Progenitor cell of endocrine pancreas (in vitro differentiated cells): Measurements from ENCODE around the gene POLD2. TPM values are rescaled to one million over a fixed set of nuclear protein-coding genes. Genes with fewer than 3 reads are reported as not detected.

ENCODE experiments used
- DNase-seq: peaks from one replicate; pipeline ENCODE4 v3.0.0; 2021; ENCODE audit warnings: low spot score; ENCODE audit not compliant: unreplicated experiment
- H3K27ac Mint-ChIP-seq: 2 replicates; pipeline ENCODE4 v1.8.0; 2021; ENCODE audit warnings: mild to moderate bottlenecking, moderate library complexity, mixed read lengths
- H3K27me3 Mint-ChIP-seq: 2 replicates; pipeline ENCODE4 v1.8.0; 2021; ENCODE audit warnings: mixed read lengths
- H3K36me3 Mint-ChIP-seq: 2 replicates; pipeline ENCODE4 v1.8.0; 2022; ENCODE audit warnings: mixed read lengths; ENCODE audit not compliant: insufficient read depth
- H3K4me1 Mint-ChIP-seq: 2 replicates; pipeline ENCODE4 v1.8.0; 2021; ENCODE audit warnings: low read depth, mixed read lengths
- H3K4me3 Mint-ChIP-seq: 2 replicates; pipeline ENCODE4 v1.8.0; 2021; ENCODE audit warnings: low read depth, mild to moderate bottlenecking, moderate library complexity, mixed read lengths
- H3K9me3 Mint-ChIP-seq: 2 replicates; pipeline ENCODE4 v1.8.0; 2021; ENCODE audit warnings: low read depth, mixed read lengths
- CTCF ChIP-seq: fragments of 200-600 bp; sonication (generic); IDR thresholded peaks from one replicate; pipeline ENCODE4 v1.5.0; 2021; ENCODE audit warnings: antibody characterized with exemption, mild to moderate bottlenecking; ENCODE audit not compliant: unreplicated experiment
- total RNA-seq: library from RNA; stranded (reverse); gene quantifications from 2 replicates; pipeline ENCODE4 v1.2.1, GENCODE V29; 2021

POLD2 gene
- total RNA-seq, 1 donor from 2014 or later, result 104 TPM

- peaks cover 2% of the 10 kb centered on the region for H3K36me3 Mint-ChIP-seq
- no peaks in the 10 kb centered on the region for H3K9me3 Mint-ChIP-seq
- H3K4me3 Mint-ChIP-seq, result no peak overlapping the region
- no peak overlapping the region for H3K27ac Mint-ChIP-seq
- TF ChIP-seq CTCF, result no peak
- DNase-seq, result no peak
- peaks cover 4% of the 10 kb centered on the region for H3K4me1 Mint-ChIP-seq
- H3K27me3 Mint-ChIP-seq, result peaks cover 8% of the 10 kb centered on the region
Measured at GRCh38 chr7:44109991-44110390, 13.4 kb downstream of the POLD2 start.

DNA sequence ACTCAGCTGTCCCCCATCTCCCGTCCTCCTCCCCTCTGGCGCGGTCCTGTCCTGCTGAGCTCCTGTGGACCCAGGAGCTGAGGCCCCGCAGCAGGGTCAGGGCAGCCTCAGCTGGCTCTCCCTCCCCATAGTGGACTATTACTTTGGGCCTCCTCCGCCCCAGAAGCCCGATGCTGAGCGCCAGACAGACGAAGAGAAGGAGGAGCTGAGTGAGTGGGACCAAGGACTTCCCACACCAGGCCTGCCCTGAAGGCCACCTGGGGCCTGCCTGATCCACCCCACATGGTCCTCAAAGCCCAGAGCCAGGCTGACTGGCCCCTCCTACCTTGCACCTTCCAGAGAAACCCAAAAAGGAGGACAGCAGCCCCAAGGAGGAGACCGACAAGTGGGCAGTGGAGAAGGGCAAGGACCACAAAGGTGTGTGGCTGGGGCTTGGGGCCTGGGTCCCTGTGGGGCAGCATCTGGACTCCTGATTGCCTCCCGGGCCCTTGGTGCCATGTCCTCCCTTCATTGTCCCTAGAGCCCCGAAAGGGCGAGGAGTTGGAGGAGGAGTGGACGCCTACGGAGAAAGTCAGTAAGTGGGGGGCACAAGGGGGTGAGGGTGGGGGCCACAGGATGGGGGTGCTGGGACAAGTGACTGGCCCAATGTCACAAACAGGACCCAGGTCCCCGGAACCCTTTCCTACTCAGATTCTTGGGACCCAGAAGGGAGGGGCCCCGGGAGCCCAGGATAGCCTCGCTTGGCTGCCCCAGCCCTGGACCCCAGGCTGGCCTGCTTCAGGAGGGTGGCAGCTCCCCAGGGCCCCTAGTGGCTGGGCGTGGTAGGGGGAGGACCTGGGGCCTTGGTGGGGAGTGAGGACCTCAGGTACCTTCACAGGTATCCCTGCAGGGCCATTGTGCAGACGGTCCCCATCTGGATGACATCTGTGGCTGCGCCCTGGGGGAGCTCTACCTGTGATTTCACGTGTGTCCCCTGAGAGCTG lies 14.3 kb downstream of the POLD2 start:
- TF ChIP-seq CTCF, result peak; percentile 22
- no peaks in the 10 kb centered on the region for H3K9me3 Mint-ChIP-seq
- DNase-seq, result no peak

DNA sequence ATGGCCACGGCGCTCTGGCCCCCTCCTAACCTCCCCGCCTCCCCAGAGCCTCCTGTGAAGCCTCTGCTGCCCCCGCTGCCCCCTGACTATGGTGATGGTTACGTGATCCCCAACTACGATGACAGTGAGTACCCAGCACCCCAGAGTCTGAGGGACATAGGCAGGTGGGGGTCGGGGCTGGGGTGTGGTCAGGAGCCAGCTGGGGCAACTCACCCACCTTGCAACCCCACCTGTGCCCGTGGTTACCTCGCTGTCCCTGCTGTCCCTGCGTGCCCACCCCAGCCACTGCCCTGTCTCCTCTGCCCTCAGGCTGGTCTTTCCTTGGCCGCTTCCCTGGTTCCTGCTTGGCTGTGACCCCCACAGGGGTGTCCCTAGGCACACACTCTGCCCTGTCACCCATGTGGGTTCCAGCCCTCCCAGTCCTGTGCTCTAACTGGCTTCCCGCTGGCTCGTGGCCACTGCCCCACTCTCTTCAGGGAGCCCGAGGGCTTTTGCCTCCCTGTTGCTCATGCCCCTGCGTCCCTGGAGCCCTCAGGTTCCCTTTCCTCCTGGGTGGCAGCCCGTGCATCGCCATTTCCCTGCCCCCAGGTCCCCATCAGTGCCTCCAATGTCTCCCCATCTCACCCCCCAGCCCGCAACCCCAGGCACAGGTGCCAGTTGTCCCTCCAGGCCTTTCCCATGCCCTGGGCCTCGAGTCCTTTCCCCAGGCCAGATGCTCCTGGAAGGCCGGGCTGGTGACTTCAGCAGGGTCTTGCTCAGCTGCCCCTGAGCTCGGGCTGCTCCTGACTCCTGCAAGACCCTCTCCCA lies 15.2 kb downstream of the POLD2 start:
- Mint-ChIP-seq H3K4me3 (no peak overlapping the region), H3K36me3 (peaks cover 1% of the 10 kb centered on the region), H3K27me3 (peaks cover 12% of the 10 kb centered on the region), H3K4me1 (peaks cover 5% of the 10 kb centered on the region), H3K27ac (no peak overlapping the region), H3K9me3 (no peaks in the 10 kb centered on the region)
- no peak for DNase-seq
- no peak for TF ChIP-seq CTCF

More for the DNA sequence above, 14.3 kb downstream of the POLD2 start:
- Mint-ChIP-seq H3K27ac (no peak overlapping the region), H3K4me1 (peaks cover 4% of the 10 kb centered on the region), H3K4me3 (no peak overlapping the region), H3K27me3 (peaks cover 8% of the 10 kb centered on the region), H3K36me3 (peaks cover 2% of the 10 kb centered on the region)

DNA sequence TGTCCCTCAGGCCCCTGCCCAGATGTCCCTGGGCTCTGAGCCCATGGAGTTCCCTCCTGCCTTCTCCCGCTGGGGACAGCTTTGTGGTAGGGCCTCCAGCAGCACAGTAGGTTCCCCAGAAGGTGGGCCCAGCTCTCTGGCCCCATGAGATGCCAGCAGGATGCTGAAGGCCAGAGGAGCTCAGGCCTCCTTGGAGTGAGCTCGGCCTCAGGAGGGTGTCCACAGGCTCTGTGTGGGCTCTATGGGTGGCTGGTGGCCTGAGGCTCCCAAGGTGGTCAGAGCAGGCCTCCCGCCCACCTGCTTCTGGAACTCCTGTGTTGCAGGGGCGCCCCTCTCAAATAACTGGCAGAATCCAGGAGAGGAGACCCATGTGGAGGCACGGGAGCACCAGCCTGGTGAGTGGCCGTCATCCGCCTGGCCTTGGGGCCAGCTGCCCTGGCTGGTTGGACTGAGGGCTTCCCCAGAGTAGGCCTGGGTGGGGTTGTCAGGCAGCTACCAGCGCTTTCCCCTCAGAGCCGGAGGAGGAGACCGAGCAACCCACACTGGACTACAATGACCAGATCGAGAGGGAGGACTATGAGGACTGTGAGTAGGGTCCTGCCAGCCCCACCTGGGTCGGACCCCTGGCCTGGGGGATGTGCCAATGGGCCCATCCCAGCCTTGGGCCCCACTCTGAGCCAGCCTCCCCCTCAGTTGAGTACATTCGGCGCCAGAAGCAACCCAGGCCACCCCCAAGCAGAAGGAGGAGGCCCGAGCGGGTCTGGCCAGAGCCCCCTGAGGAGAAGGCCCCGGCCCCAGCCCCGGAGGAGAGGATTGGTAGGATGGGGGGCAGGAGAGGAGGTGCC lies 16.0 kb downstream of the POLD2 start:
- no peak overlapping the region for H3K27ac Mint-ChIP-seq
- no peaks in the 10 kb centered on the region for H3K9me3 Mint-ChIP-seq
- H3K4me1 Mint-ChIP-seq, result peaks cover 5% of the 10 kb centered on the region
- peaks cover 20% of the 10 kb centered on the region for H3K27me3 Mint-ChIP-seq
- no peak overlapping the region for H3K4me3 Mint-ChIP-seq
- no peak for DNase-seq
- no peak for TF ChIP-seq CTCF
- H3K36me3 Mint-ChIP-seq, result no peaks in the 10 kb centered on the region
